ENCODE results near the gene MAP2K2.

Gene MAP2K2

DNA sequence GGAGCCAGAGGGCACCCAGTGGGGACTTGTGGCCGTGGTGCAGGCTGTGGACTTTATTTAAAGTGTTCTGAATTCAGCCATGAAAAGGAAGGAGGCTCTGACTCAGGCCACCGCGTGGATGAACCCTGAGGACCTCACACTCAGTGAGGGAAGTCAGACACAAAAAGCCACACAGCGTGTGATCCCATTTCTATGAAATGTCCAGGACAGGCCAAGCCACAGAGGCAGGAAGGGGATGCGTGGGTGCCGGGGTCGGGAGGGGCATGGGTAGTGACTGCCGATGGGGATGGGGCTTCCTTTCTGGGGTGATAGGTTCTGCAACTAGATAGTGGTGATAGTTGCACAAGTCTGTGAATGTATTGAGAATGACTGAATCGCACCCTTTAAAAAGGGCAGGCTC is 48.5 kb downstream of the MAP2K2 start:
- DNase-seq: no peak

- DNase-seq: no peak
Measured at GRCh38 chr19:4071610-4072009, 52.3 kb downstream of the MAP2K2 start.

DNA sequence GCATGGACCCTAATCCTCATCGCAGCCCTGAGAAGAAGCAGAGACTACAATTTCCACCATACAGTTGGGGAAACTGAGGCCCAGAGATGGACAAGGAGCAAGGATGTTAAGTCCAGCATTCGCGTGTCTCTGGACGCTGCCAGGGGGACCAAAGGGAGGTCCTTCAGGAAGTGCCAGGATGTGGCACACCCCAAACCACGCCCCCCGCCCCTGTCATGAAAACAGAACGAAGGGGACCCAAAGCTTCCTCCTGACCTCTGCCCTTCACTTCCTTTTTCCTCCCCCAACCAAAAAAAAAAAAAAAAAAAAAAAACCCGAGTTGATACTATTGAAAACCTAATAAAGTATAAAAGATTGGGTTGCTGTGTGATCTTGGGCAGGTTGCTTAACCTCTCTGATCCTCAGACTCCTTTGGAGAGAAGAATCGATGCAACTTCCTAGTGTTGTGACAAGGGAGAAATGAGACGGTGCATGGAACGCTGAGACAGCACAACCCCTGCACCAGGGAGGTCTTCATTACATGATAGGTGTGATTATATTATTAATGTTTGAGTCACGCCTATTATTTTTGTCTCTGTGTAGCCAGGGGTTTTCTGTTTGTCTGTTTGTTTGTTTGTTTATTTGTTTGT is 54.5 kb downstream of the MAP2K2 start:
- no peak for DNase-seq

DNA sequence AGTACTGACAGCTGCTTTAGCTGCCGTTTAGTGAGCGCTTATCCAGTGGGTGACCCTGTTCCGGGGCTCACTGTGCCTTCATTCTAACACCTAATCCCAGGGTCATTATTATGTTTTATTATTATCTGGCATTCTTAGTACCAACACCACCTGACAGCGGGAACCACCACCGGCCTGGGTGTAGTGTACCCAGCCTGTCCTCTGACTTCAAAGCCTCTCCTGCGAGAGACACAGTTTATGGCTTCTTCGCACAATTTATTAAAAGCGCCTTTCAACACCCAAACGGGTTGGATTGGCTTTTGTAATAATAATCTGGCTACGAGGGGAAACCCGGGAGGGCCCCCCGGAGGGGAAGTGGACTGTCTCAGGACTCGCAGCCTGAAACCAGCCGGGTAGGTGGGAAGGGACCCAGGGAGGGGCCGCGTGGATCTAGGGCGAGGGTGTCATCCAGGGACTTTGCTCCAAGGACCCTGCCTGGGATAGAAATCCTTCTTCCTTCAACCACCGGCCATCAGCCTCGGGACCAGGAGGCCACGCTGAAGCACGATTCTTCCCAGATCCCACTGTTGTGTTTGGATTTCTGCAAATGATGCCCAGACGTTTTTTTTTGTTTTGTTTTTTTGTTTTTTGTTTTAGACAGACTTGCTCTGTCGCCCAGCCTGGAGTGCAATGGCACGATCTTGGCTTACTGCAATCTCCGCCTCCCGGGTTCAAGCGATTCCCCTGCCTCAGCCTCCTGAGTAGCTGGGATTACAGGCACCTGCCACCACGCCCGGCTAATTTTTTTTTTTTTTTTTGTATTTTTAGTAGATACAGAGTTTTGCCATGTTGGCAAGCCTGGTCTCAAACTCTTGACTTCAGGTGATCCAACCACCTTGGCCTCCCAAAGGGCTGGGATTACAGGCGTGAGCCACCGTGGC is 55.6 kb downstream of the MAP2K2 start:
- DNase-seq: no peak

GRCh38 chr19:4067396-4068046 is 56.4 kb downstream of the MAP2K2 start:
- peak; percentile 27 for DNase-seq

GRCh38 chr19:4066682-4067395 is 57.1 kb downstream of the MAP2K2 start, which contains the start of gene ZBTB7A:
TSS of gene ZBTB7A (minus strand) at chr19:4066899. CDS start at chr19:4055232, 11,667 bp downstream.
- DNase-seq: peak; percentile 81

GRCh38 chr19:4066176-4066606 is 57.7 kb downstream of the MAP2K2 start:
- DNase-seq: no peak

GRCh38 chr19:4065430-4066175 is 58.3 kb downstream of the MAP2K2 start:
- peak; percentile 98 for DNase-seq

DNA sequence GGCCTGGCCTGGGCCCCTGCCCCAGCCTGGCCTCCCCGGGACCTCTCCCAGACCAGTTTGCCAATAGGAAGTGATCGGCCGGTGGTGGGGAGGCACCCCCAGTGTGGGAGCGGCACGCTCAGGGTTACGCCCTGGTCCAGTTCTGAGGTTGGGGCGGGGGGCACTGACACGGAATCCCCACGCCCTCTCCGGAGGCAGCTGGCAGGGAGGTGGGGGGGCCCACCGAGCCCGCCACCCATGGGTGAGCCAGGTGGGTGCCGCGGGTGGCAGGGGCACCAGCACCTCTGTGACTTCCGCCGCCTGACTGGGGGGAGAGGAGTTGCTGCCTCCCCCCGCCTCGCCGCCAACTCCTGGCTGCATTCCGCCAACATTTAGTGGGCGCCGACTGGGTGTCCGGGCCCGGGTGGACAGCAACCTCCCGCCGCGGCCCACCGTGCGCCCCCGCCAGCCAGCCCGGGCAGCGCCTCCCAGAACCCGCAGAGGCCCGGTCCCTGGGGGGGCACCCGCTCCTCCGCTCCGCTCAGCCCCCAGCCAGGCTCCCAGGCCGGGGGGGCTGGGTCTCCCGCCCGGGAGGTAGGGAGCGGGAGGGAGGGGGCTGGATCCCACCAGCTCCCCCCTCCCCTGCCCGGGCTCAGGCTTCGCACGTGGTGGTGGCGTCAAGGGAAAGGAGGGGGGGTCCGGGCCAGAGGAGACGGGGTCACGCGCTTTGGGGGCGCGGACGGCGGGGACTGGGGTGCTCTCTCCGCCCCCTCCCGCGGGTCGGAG is 59.2 kb downstream of the MAP2K2 start:
- peak; percentile 41 for DNase-seq

DNA sequence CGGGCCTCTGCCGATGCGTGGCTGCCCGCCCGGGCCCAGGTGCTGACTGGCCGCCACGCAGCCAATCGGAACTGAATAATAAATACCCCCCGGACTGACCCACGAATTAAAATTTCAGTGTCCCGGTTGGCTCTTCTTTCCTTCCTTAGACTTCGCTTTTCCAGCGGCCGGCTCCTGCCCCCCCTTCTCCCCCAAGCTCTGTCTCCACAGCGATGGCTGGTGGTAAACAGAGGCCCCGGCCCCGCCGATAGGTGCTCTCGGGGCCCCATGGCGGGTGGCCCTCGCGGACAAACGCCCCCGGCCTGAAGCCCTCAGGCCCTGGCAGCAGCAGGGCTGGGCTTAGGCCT is 59.8 kb downstream of the MAP2K2 start:
- DNase-seq: no peak

DNA sequence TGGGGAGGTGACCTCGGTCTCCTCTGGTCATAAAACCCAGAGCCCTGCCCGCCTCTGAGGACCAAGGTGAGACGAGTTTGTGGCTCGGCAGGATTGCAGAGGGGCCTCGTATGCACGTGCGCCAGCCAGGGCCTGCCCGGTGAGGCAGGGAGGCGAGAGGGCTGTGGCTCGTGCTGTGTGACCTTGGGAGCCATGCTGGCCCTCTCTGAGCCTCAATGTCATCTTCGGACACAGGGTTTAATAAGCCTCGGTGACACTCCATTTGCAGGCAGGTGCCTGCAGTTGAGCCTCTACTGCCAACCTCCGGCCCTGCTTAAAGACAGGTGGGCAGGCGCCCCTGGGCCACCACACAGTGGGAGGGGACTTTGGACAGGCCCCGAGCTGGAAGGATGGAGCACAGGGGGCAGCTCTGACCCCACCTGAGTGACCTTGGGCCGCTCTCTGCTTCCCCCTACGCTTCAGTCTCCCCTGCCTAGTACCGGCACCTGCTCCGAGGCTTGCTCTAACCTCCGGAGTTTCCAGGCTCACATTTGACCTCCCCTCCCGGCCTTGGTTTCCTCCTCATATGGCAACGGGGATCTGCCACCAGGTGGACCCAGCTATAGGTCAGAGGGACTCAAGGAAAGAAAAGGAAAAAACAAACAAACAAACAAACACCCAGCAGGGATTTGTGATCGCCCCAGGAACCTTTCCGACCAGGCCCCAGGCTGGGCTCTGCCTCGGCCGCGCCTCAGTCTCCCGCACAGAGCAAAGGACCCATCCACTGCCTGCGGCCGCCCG is 60.4 kb downstream of the MAP2K2 start:
- DNase-seq: no peak

DNA sequence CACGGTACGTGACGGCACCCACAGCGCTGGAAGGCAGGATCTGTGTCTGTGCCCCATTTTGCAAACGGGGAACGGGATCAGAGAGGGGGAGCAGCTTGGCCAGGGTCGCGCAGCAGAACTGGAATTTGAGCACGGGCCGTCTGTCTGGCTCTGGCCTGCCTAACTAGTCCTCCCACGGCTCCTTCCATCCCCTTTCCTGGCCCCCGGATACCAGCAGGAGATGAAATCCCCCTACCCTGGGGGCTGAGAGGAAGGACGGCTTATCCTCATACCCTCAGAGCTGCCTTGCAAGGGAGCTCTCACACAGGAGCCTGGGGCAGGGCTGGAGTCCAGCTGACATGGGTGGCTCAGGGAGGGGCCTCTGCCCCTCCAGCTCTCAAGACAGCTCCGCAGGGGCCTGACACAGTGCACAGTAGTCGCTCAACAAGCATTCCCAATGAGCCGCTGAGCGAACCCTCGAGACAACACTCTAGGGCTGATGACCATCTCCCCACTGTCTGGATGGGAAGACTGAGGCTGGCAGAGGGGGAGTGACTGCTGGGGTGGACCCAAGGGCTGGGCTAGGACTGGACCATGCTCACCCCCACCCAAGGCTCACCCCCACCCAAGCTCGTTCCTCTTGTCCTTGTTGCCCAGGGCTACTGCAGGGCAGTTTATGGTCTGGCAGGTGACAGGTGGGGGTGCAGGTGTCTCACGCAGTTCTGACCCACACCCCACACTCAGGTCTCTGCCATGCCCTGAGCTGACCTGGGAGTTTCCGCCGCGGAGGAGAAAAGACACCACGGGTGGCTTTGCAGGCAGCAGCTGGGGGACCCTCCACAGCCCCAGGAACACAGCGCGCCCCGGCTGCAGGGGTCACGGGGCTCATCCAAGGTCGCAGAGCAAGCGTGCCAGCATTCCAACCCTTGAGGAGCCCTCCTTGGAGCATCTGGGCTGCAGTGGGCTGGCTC is 61.2 kb downstream of the MAP2K2 start:
- DNase-seq: no peak

GRCh38 chr19:4061683-4062418 is 62.1 kb downstream of the MAP2K2 start:
- DNase-seq: no peak

DNA sequence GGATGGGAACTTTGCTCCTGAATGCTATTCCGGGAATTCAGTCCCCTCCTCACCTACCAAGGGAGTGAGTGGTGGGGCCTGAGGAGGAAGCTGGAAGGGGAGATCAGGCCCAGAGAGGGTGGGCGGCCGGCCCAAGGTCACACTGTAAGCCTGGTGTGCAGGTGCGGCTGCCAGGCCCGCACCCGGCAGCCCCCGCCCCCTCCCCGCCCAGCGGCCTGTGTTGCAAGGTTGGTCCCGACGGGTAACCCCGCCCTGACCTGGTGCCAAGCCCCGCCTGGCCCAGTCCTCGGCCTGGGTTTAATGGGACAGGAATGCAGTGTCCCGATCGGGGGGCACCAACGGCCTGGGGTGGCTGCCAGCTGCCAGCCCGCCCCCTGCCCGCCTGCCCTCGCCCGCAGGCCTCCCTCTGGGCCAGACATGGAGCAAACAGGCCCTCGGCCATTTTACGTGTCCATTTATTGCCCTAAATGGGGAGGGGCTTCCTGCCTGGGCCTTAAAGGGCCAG is 62.7 kb downstream of the MAP2K2 start:
- no peak for DNase-seq

- DNase-seq: no peak
Measured at GRCh38 chr19:4060621-4061177, 63.2 kb downstream of the MAP2K2 start.

DNA sequence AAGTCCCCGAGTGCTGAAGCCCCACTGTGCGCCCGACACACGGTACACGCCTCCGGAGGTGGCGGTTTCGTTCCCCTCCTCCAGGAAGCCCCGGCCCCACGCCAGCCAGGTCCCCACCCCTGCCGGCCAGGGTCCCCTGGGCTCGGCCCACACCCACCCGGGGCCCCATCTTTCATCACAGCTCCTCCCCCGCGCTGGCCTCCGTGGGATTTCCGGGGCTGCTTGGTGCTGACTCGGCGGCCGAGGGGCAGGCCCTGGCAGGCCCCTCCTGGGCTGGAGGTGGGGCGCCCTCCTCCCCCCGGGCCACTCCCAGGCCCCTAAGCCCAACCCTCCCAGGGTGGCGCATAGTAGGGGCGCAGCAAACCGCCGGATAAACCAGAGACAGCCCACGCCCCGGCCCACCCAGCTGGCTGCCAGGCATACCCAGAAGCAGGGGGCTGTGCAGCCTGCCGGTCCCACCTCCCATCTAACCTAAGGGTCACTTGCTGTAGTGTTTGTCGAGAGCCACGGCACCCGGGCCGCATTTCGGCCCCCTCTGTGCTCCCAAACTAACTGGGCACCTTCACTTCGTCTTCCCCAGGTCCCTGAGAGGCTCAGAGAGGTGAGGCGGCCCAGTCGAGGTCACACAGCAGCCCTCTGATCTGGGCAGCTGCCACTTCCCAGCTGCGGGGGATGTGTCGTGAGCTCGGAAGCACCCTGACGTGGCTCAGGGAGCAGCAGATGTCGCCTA is 63.9 kb downstream of the MAP2K2 start:
- no peak for DNase-seq

DNA sequence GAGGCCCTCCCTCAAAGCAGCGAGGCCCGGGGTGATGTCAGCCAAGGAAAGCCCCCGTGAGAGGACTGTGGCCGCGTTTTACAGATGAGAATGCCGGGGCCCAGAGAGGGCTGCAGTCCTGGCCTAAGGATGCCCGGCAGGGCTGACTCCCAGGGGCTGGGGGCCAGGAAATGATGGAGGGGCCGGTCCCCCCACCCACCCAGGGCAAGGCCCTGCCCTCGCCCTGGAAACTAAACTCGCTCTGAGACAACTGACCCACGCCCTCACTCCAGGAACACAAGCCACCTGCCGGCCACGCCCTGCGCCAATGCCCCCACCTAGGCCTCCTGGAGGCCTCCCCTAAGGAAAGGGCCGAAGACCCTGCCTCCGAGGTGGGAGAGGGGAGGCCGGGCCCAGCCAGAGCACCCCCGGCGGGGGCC is 64.5 kb downstream of the MAP2K2 start:
- DNase-seq: no peak

Measured in fibroblast of skin of right biceps (primary cell).